Osteoblast (primary cell): ENCODE results near the gene OR10A5. TPM values are rescaled to one million over a fixed set of nuclear protein-coding genes. Genes with fewer than 3 reads are reported as not detected.
A peak's percentile ranks its signal among the peaks of the same experiment; 100 is the strongest.

ENCODE experiments used
- DNase-seq: peaks from one replicate; pipeline ENCODE4 v3.0.0; 2011; ENCODE audit warnings: low spot score, mixed read lengths; ENCODE audit not compliant: insufficient read length; ENCODE audit errors: missing footprints
- H2AFZ ChIP-seq: 2 replicates; pipeline ENCODE4 v1.6.0; 2011; ENCODE audit warnings: mild to moderate bottlenecking, low read length
- H3K27ac ChIP-seq: 2 replicates; pipeline ENCODE4 v1.5.1; 2011; ENCODE audit warnings: mild to moderate bottlenecking, low read depth, low read length, moderate library complexity
- H3K27me3 ChIP-seq: 2 replicates; pipeline ENCODE4 v1.6.0; 2012; ENCODE audit warnings: mild to moderate bottlenecking, control low read depth, inconsistent platforms, low read length, moderate library complexity; ENCODE audit not compliant: insufficient read depth
- H3K36me3 ChIP-seq: 2 replicates; pipeline ENCODE4 v1.5.1; 2011; ENCODE audit warnings: mild to moderate bottlenecking, low read length, control low read depth, moderate library complexity; ENCODE audit not compliant: insufficient read depth
- H3K4me1 ChIP-seq: 2 replicates; pipeline ENCODE4 v1.5.1; 2011; ENCODE audit warnings: mild to moderate bottlenecking, low read length, control low read depth, moderate library complexity; ENCODE audit not compliant: insufficient read depth
- H3K4me2 ChIP-seq: 2 replicates; pipeline ENCODE4 v1.6.0; 2011; ENCODE audit warnings: mild to moderate bottlenecking, low read length; ENCODE audit not compliant: insufficient read depth
- H3K4me3 ChIP-seq: fragments of 200-600 bp; sonication (generic); 3 replicates; pipeline ENCODE4 v1.5.1; 2012; ENCODE audit warnings: mild to moderate bottlenecking, low read length, inconsistent platforms; ENCODE audit not compliant: insufficient read depth
- H3K79me2 ChIP-seq: 2 replicates; pipeline ENCODE4 v1.6.0; 2012; ENCODE audit warnings: mild to moderate bottlenecking, low read length, control low read depth, inconsistent platforms; ENCODE audit not compliant: insufficient read depth
- H3K9me3 ChIP-seq: 2 replicates; pipeline ENCODE4 v1.5.1; 2011; ENCODE audit warnings: low read depth, low read length, control low read depth
- H4K20me1 ChIP-seq: 2 replicates; pipeline ENCODE4 v1.6.0; 2012; ENCODE audit warnings: mild to moderate bottlenecking, low read length, control low read depth; ENCODE audit not compliant: insufficient read depth
- total RNA-seq: library from RNA; depleted of rRNA; stranded (reverse); fragments of >200 nt; gene quantifications from 2 replicates; pipeline ENCODE4 v1.2.3, GENCODE V29; 2012
- TF ChIP-seq, protein P1 (sequence below): IDR thresholded peaks from 2 replicates; pipeline ENCODE4 v1.5.1; 2011; ENCODE audit warnings: mild to moderate bottlenecking, low read depth, low read length, moderate library complexity; ENCODE audit errors: extremely low read depth

The OR10A5 gene
- total RNA-seq, 1 donor, result not detected

DNA sequence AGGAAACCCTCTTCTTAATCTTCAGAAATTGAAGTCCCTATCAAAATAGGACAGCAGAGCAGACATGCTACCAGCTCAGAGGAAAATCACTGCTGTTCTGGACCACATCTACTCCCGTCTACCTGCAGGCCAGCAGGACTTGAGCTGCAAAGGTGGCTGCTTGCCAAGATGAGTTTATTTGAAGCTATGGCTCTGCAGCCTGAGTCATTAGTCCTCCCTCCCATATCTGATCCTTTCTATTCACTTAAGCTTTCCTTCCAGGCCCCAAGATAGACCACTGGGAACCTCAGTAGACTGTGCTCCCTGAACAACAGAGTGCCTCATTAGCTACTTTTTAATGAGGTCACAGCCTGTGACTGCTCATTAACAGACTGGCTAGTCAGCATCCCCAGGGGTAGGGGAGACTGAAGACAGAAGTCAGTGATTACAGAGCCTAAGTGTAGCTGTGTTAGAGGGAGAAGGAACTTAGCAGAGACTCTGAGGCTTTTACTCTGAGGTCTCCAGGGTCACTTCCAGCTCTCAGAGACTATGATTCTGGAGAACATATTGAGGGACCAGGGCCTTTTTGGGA, 10.6 kb downstream of the OR10A5 start:
- H4K20me1 ChIP-seq, result no peaks in the 10 kb centered on the region
- no peaks in the 10 kb centered on the region for H3K9me3 ChIP-seq
- H3K27ac ChIP-seq, result no peak overlapping the region
- no peak overlapping the region for H3K4me3 ChIP-seq
- no peaks in the 10 kb centered on the region for H3K27me3 ChIP-seq
- no peaks in the 10 kb centered on the region for H3K79me2 ChIP-seq
- TF ChIP-seq, protein P1, sequence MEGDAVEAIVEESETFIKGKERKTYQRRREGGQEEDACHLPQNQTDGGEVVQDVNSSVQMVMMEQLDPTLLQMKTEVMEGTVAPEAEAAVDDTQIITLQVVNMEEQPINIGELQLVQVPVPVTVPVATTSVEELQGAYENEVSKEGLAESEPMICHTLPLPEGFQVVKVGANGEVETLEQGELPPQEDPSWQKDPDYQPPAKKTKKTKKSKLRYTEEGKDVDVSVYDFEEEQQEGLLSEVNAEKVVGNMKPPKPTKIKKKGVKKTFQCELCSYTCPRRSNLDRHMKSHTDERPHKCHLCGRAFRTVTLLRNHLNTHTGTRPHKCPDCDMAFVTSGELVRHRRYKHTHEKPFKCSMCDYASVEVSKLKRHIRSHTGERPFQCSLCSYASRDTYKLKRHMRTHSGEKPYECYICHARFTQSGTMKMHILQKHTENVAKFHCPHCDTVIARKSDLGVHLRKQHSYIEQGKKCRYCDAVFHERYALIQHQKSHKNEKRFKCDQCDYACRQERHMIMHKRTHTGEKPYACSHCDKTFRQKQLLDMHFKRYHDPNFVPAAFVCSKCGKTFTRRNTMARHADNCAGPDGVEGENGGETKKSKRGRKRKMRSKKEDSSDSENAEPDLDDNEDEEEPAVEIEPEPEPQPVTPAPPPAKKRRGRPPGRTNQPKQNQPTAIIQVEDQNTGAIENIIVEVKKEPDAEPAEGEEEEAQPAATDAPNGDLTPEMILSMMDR, result no peak
- no peaks in the 10 kb centered on the region for H3K4me1 ChIP-seq
- no peak overlapping the region for H3K4me2 ChIP-seq
- no peak overlapping the region for H2AFZ ChIP-seq
- no peak for DNase-seq
- H3K36me3 ChIP-seq, result no peaks in the 10 kb centered on the region

DNA sequence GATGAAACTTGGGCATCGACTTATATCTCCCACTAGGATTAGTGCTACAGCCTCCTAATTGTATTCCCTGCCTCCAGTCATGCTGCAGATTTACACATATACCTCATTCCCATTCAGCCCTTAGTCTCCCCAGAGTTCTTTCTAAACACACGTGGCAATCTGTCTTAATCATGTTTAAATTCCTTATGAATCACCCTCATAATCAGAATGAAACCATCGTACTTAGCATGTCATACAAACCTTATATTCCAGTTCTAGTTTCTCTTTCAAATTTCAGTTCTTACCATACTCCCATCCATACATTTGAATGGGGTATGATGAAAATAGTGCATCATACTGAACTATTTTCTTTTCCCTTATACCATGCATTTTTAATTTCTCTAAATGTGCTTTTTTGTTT, 11.4 kb downstream of the OR10A5 start:
- Histone ChIP-seq H3K9me3 (no peaks in the 10 kb centered on the region), H4K20me1 (no peaks in the 10 kb centered on the region), H2AFZ (no peak overlapping the region), H3K36me3 (no peaks in the 10 kb centered on the region), H3K27ac (no peak overlapping the region), H3K4me1 (no peaks in the 10 kb centered on the region), H3K27me3 (no peaks in the 10 kb centered on the region), H3K4me3 (no peak overlapping the region), H3K79me2 (no peaks in the 10 kb centered on the region), H3K4me2 (no peak overlapping the region)
- DNase-seq, result peak; percentile 27
- TF ChIP-seq, protein P1, result no peak

DNA sequence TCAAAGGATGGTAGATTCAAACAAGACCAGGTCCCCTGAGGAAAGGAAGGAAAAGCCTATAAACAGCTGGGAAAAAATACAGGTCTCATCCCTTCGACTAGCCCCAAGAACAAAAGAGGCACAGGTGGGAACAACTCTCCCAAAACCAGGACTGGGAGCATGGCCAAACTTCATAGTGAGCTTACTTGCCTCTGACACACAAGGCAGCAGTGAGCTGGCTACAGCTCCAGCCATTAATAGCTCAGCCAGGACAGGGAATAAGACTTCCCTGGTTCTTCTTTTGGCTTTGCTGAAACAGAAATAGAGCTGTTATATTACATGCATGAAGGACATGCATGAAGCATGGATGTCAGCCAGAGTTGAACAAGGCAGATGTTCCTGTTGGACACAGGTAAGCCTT, 17.5 kb downstream of the OR10A5 start, which contains the start of gene OR10A2:
Gene OR10A2 (plus strand): TSS at position 97 of the 400 bp plus-strand sequence. CDS start 6,698 bp downstream, outside the sequence.
- Histone ChIP-seq H2AFZ (no peak within 1 kb of the TSS), H3K79me2 (no peaks in the 10 kb centered on the region), H3K4me2 (no peak within 1 kb of the TSS), H3K27me3 (no peaks in the 10 kb centered on the region), H3K36me3 (no peaks in the 10 kb centered on the region), H3K27ac (no peak within 1 kb of the TSS), H3K9me3 (no peaks in the 10 kb centered on the region), H3K4me1 (no peaks in the 10 kb centered on the region), H4K20me1 (no peaks in the 10 kb centered on the region), H3K4me3 (no peak within 1 kb of the TSS)
- TF ChIP-seq, protein P1, result no peak
- no peak for DNase-seq

DNA sequence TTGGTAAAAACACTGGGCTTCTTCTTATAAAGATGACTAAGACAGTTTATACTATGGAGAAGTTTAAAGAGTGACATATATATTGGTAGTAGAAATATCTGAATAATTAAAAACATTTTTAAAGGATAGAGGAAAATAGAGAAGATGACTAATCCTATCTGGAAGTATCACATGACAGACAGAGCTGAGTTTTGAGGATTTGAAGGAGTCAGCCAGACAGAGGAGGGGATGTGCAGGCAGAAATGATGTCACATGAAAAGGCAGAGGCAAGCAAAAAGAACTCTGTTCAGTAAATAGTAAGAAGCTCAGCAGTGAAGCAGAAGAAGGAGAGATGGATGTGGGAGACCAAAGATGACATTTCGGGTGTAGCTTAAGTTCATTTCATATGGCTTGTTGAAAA, 19.0 kb downstream of the OR10A5 start:
- H3K27me3 ChIP-seq, result no peaks in the 10 kb centered on the region
- TF ChIP-seq, protein P1, result no peak
- no peaks in the 10 kb centered on the region for H3K36me3 ChIP-seq

More for the DNA sequence above, 19.0 kb downstream of the OR10A5 start:
- no peak overlapping the region for H3K4me3 ChIP-seq
- peak; percentile 13 for DNase-seq
- H3K27ac ChIP-seq, result no peak overlapping the region
- H3K79me2 ChIP-seq, result no peaks in the 10 kb centered on the region
- no peak overlapping the region for H3K4me2 ChIP-seq
- no peaks in the 10 kb centered on the region for H3K4me1 ChIP-seq
- H3K9me3 ChIP-seq, result no peaks in the 10 kb centered on the region
- no peaks in the 10 kb centered on the region for H4K20me1 ChIP-seq
- no peak overlapping the region for H2AFZ ChIP-seq
